A549 (cell line): ENCODE data around the gene CENPK. TPM values are rescaled to one million over a fixed set of nuclear protein-coding genes. Genes with fewer than 3 reads are reported as not detected.

Experiments used
- ATAC-seq, 2 experiments: fragments of 200-7000 bp in 1 of 2; fragments of >200 bp in 1 of 2; cut with Nextera tagmentation in 1 of 2; cut with Tn5 transposase in 1 of 2; 3 replicates each; pipeline versions ENCODE4 v1.8.0 to v1.9.1; 2018 to 2020; ENCODE audit warnings: mild to moderate bottlenecking in 1 of 2, moderate library complexity in 1 of 2
- CTCF ChIA-PET: fragments of 300-600 bp; sonication (Branson Sonifier 250); formaldehyde crosslinking; extraction: SDS; loops from one replicate; lab custom pipeline; 2021; ENCODE audit warnings: antibody characterized with exemption, inconsistent platforms; lab: Yijun Ruan, JAX
- POLR2A ChIA-PET: fragments of 350-600 bp; formaldehyde crosslinking; extraction: SDS; loops from one replicate; lab custom pipeline; 2021; ENCODE audit warnings: antibody characterized with exemption, inconsistent platforms; lab: Yijun Ruan, JAX
- DNase-seq, 2 experiments: peaks; one replicate each; pipeline versions ENCODE4 v3.0.0 to v3.0.0-alpha.2; 2011 to 2016; ENCODE audit warnings: low read depth in 1 of 2, low spot score in 1 of 2
- FAIRE-seq: peaks from 2 replicates; lab custom pipeline; 2011; peaks lifted over from hg19 to GRCh38; lab: Jason Lieb, UNC
- H3K27ac ChIP-seq, 2 experiments: fragments of >200 bp; sonication (Bioruptor Twin); formaldehyde crosslinking; 3 replicates each; pipeline ENCODE4 v1.5.1; 2016 to 2017
- H3K4me1 ChIP-seq: fragments of >200 bp; sonication (Bioruptor Twin); formaldehyde crosslinking; 3 replicates; pipeline ENCODE4 v1.6.1; 2016
- H3K4me2 ChIP-seq: fragments of >200 bp; sonication (Bioruptor Twin); formaldehyde crosslinking; 3 replicates; pipeline ENCODE4 v1.6.1; 2016
- H3K4me3 ChIP-seq: fragments of >200 bp; sonication (Bioruptor Twin); formaldehyde crosslinking; 3 replicates; pipeline ENCODE4 v1.5.1; 2016
- H3K9me3 ChIP-seq: fragments of >200 bp; sonication (Bioruptor Twin); formaldehyde crosslinking; 3 replicates; pipeline ENCODE4 v1.6.1; 2016
- BHLHE40 ChIP-seq: IDR thresholded peaks from 2 replicates; pipeline ENCODE4 v1.6.1; 2012; ENCODE audit warnings: low read depth, low read length, inconsistent platforms
- CBX2 ChIP-seq: fragments of 200-600 bp; sonication (generic); IDR thresholded peaks from 2 replicates; pipeline ENCODE4 v1.6.1; 2016; ENCODE audit warnings: low read depth, mild to moderate bottlenecking, borderline replicate concordance
- CHD4 ChIP-seq: fragments of 200-600 bp; sonication (generic); IDR thresholded peaks from 2 replicates; pipeline ENCODE4 v1.6.1; 2016; ENCODE audit warnings: antibody characterized with exemption, mild to moderate bottlenecking, borderline replicate concordance
- ESRRA ChIP-seq: fragments of 150-350 bp; IDR thresholded peaks from 2 replicates; pipeline ENCODE4 v1.6.1; 2014; ENCODE audit warnings: mild to moderate bottlenecking, low read length, borderline replicate concordance
- FOSB ChIP-seq: fragments of 250-450 bp; sonication (Bioruptor Pico); IDR thresholded peaks from 2 replicates; pipeline ENCODE4 v1.5.0; 2020; ENCODE audit warnings: mild to moderate bottlenecking, moderate library complexity
- FOSL2 ChIP-seq, 2 experiments: fragments of 450-650 bp in 1 of 2; fragments of >200 bp in 1 of 2; sonication (Bioruptor Twin) in 1 of 2; formaldehyde crosslinking; IDR thresholded peaks; 2 replicates each; pipeline versions ENCODE4 v1.5.0 to v1.6.1; 2016 to 2020; ENCODE audit warnings: mild to moderate bottlenecking in 1 of 2, moderate library complexity in 1 of 2
- FOXS1 ChIP-seq: fragments of 250-450 bp; sonication (Bioruptor Pico); IDR thresholded peaks from 2 replicates; pipeline ENCODE4 v1.5.0; 2020; ENCODE audit warnings: mild to moderate bottlenecking, moderate library complexity
- GATA3 ChIP-seq: IDR thresholded peaks from 2 replicates; pipeline ENCODE4 v1.6.1; 2012; ENCODE audit warnings: borderline replicate concordance
- HES2 ChIP-seq: fragments of >200 bp; sonication (Bioruptor Twin); formaldehyde crosslinking; IDR thresholded peaks from 2 replicates; pipeline ENCODE4 v1.6.1; 2016
- HMGXB4 ChIP-seq: fragments of 250-450 bp; sonication (Bioruptor Pico); IDR thresholded peaks from 2 replicates; pipeline ENCODE4 v1.5.0; 2021; ENCODE audit warnings: mild to moderate bottlenecking, moderate library complexity, borderline replicate concordance
- HOXA7 ChIP-seq: fragments of 250-450 bp; sonication (Bioruptor Pico); IDR thresholded peaks from 2 replicates; pipeline ENCODE4 v1.5.0; 2020; ENCODE audit warnings: mild to moderate bottlenecking, moderate library complexity
- HOXB13 ChIP-seq: fragments of 250-450 bp; sonication (Bioruptor Pico); IDR thresholded peaks from 2 replicates; pipeline ENCODE4 v1.5.0; 2020; ENCODE audit warnings: low read depth, mild to moderate bottlenecking, moderate library complexity
- HOXB5 ChIP-seq: fragments of 250-450 bp; sonication (Bioruptor Pico); IDR thresholded peaks from 2 replicates; pipeline ENCODE4 v1.5.0; 2020; ENCODE audit warnings: mild to moderate bottlenecking, moderate library complexity
- JUN ChIP-seq, 2 experiments: fragments of >200 bp; sonication (Bioruptor Twin); formaldehyde crosslinking; IDR thresholded peaks; 2 replicates in 1 of 2; 3 replicates in 1 of 2; pipeline ENCODE4 v1.6.1; 2016 to 2017
- MAX ChIP-seq: IDR thresholded peaks from 2 replicates; pipeline ENCODE4 v1.6.1; 2012
- NR3C1 ChIP-seq: fragments of >200 bp; sonication (Bioruptor Twin); formaldehyde crosslinking; IDR thresholded peaks from 3 replicates; pipeline ENCODE4 v1.6.1; 2017
- POLR2AphosphoS2 ChIP-seq: conservative IDR thresholded peaks from 2 replicates; pipeline ENCODE4 v1.6.1; 2012; ENCODE audit warnings: low read length, improper control_type of control experiment, inconsistent platforms
- RAD21 ChIP-seq, 2 experiments: fragments of >200 bp in 1 of 2; sonication (Bioruptor Twin) in 1 of 2; formaldehyde crosslinking in 1 of 2; IDR thresholded peaks in 1 of 2; conservative IDR thresholded peaks in 1 of 2; 2 replicates in 1 of 2; 3 replicates in 1 of 2; pipeline ENCODE4 v1.6.1; 2012 to 2018; ENCODE audit warnings: inconsistent platforms in 1 of 2
- RARB ChIP-seq: fragments of 250-450 bp; sonication (Bioruptor Pico); IDR thresholded peaks from 2 replicates; pipeline ENCODE4 v1.8.0; 2021; ENCODE audit warnings: mild to moderate bottlenecking, moderate library complexity
- RCOR1 ChIP-seq: fragments of 150-350 bp; IDR thresholded peaks from 2 replicates; pipeline ENCODE4 v1.6.1; 2014; ENCODE audit warnings: antibody characterized with exemption, low read length, low read depth
- RNF2 ChIP-seq: fragments of 200-600 bp; sonication (generic); IDR thresholded peaks from 2 replicates; pipeline ENCODE4 v1.6.1; 2016; ENCODE audit warnings: low read depth, mild to moderate bottlenecking, antibody characterized with exemption, moderate library complexity, borderline replicate concordance
- SMC3 ChIP-seq: fragments of >200 bp; sonication (Bioruptor Twin); formaldehyde crosslinking; IDR thresholded peaks from 3 replicates; pipeline ENCODE4 v1.6.1; 2018; ENCODE audit warnings: inconsistent platforms
- TP53 ChIP-seq: fragments of 250-450 bp; sonication (Bioruptor Pico); IDR thresholded peaks from 2 replicates; pipeline ENCODE4 v1.5.0; 2021; ENCODE audit warnings: mild to moderate bottlenecking, moderate library complexity
- WGBS: methylation state at CpG from one replicate; pipeline ENCODE4 v1.1.6; 2017; ENCODE audit errors: missing lambda C conversion rate; 5-methylcytosine and 5-hydroxymethylcytosine counted together
- polyA plus RNA-seq, 4 experiments: library from polyadenylated mRNA; depleted of rRNA in 3 of 4; stranded (reverse); fragments of >200 nt; fragmentation: RNase III in 1 of 4; extraction: RNeasy Plus Mini Kit Qiagen cat#74134 plus additional on column Dnase treatment in 1 of 4; gene quantifications; 2 replicates in 3 of 4; 3 replicates in 1 of 4; pipeline ENCODE4 v1.2.3, GENCODE V29; 2011 to 2017

The CENPK gene
- polyA plus RNA-seq, 2 of the 4 experiments (the other 2 are of a cell fraction), result 71.2 to 72.7 TPM

- no peak for TF ChIP-seq FOSL2 (IDR thresholded peaks at IDR 0.05)
- TF ChIP-seq FOSL2 (CRISPR knock-in tag; IDR thresholded peaks at IDR 0.05), result no peak
- TF ChIP-seq RAD21 (conservative IDR thresholded peaks at IDR 0.05 in 1 of 2, IDR thresholded peaks at IDR 0.05 in 1 of 2), result no peak
- no peak for TF ChIP-seq MAX
- no peak for TF ChIP-seq SMC3
- TF ChIP-seq GATA3, result no peak
- TF ChIP-seq POLR2AphosphoS2, result no peak
- TF ChIP-seq HMGXB4 (CRISPR knock-in tag), result no peak
- DNase-seq (no peak), ATAC-seq (no peak), FAIRE-seq (no peak)
- Histone ChIP-seq H3K9me3 (no peaks in the 10 kb centered on the region), H3K4me1 (peaks cover 8% of the 10 kb centered on the region; the same call in 2 of the 3 replicates), H3K4me2 (0 out of 3 replicates have a peak overlapping the region, but pooled peaks have one; percentile 2), H3K27ac (no peak overlapping the region), H3K4me3 (no peak overlapping the region)
- POLR2A ChIA-PET, result no interaction called here
- CTCF ChIA-PET, result no interaction called here
- 81% methylated on average over 4 of the region's 4 CpGs for WGBS
Measured at GRCh38 chr5:65612298-65612907, 49.4 kb upstream of the CENPK start.

GRCh38 chr5:65611524-65611923 is 48.6 kb upstream of the CENPK start:
- ATAC-seq, result peak in 1 of 2 experiments; percentile 23; a peak in 2 of 6 replicates
- FAIRE-seq, result no peak
- H3K4me2 ChIP-seq, result no peak overlapping the region
- H3K27ac ChIP-seq, result no peak overlapping the region
- H3K4me1 ChIP-seq, result peaks cover 8% of the 10 kb centered on the region; the same call in 2 of the 3 replicates
- no peak overlapping the region for H3K4me3 ChIP-seq
- POLR2A ChIA-PET, result interaction anchor here (0.5 kb wide), 1 partner anchor 65 kb away, joined by 3 read pairs; no protein-coding TSS in a partner anchor
- peak in 1 of 2 experiments; percentile 30 for DNase-seq
- WGBS, result 40% methylated on average over 3 of the region's 3 CpGs
- H3K9me3 ChIP-seq, result no peaks in the 10 kb centered on the region
- CTCF ChIA-PET, result interaction anchor here (1.0 kb wide), 2 partner anchors 9 to 10 kb away, joined by 3 read pairs; no protein-coding TSS in a partner anchor
- no peak for TF ChIP-seq HOXA7
- no peak for TF ChIP-seq RCOR1
- TF ChIP-seq ESRRA, result no peak
- no peak for TF ChIP-seq JUN (IDR thresholded peaks at IDR 0.05)
- no peak for TF ChIP-seq FOSB (CRISPR knock-in tag)
- no peak for TF ChIP-seq SMC3
- TF ChIP-seq CBX2, result no peak
- no peak for TF ChIP-seq HMGXB4 (CRISPR knock-in tag)
- TF ChIP-seq BHLHE40, result no peak
- TF ChIP-seq HES2, result no peak
- no peak for TF ChIP-seq HOXB5
- no peak for TF ChIP-seq TP53 (CRISPR knock-in tag)
- no peak for TF ChIP-seq RARB (CRISPR knock-in tag)
- no peak for TF ChIP-seq FOXS1 (CRISPR knock-in tag)
- TF ChIP-seq HOXB13, result no peak
- TF ChIP-seq CHD4, result no peak
- no peak for TF ChIP-seq POLR2AphosphoS2
- no peak for TF ChIP-seq RNF2
- no peak for TF ChIP-seq NR3C1
